ENCODE results near the gene CFAP45. TPM values are rescaled to one million over a fixed set of nuclear protein-coding genes. Genes with fewer than 3 reads are reported as not detected.

CFAP45 gene
- total RNA-seq, 2 experiments from 2014 or later: 1.0 to 1.3 TPM

- POLR2A ChIA-PET: interaction anchor here (0.7 to 6.2 kb wide), 24 partner anchors 9 to 1106 kb away, joined by 3 to 64 read pairs (median 6); partner anchors contain the start of genes AIM2, DCAF8, IFI16 and IGSF8
- peak; percentile 91 for DNase-seq
- Mint-ChIP-seq H3K9me3 (no peaks in the 10 kb centered on the region), H3K27me3 (no peaks in the 10 kb centered on the region), H3K36me3 (ENCODE audit: low read depth) (peaks cover 40% of the 10 kb centered on the region), H3K4me3 (peak within 1 kb of the TSS; percentile 100), H3K4me1 (peaks cover 37% of the 10 kb centered on the region), H3K27ac (peak within 1 kb of the TSS; percentile 98)
- CTCF ChIA-PET: interaction anchor here (1.0 to 6.7 kb wide), 6 partner anchors 8 to 82 kb away, joined by 3 to 52 read pairs (median 8); no protein-coding TSS in a partner anchor
These were observed 25.1 kb upstream of the CFAP45 start, which contains the start of gene TAGLN2 for GRCh38 chr1:159924791-159925718. TSS of gene TAGLN2 (minus strand) at chr1:159925507. CDS start at chr1:159920509, 4,998 bp downstream.

- H3K4me1 Mint-ChIP-seq: peaks cover 45% of the 10 kb centered on the region
- POLR2A ChIA-PET: interaction anchor here (0.9 to 6.2 kb wide), 28 partner anchors 8 to 1105 kb away, joined by 3 to 64 read pairs (median 6); partner anchors contain the start of genes AIM2, CFAP45, DCAF8 and DUSP23
These were observed 24.2 kb upstream of the CFAP45 start for GRCh38 chr1:159924025-159924790.

GRCh38 chr1:159923203-159924024 lies 23.4 kb upstream of the CFAP45 start:
- CTCF ChIA-PET: interaction anchor here (0.6 to 6.7 kb wide), 9 partner anchors 14 to 828 kb away, joined by 3 to 52 read pairs (median 4); partner anchors contain the start of gene DUSP23
- H3K4me1 Mint-ChIP-seq: peaks cover 52% of the 10 kb centered on the region

More at GRCh38 chr1:159924025-159924790, 24.2 kb upstream of the CFAP45 start:
- Mint-ChIP-seq H3K27me3 (no peaks in the 10 kb centered on the region), H3K27ac (peak overlapping the region; percentile 98), H3K4me3 (peak overlapping the region; percentile 100), H3K9me3 (no peaks in the 10 kb centered on the region), H3K36me3 (ENCODE audit: low read depth) (peaks cover 48% of the 10 kb centered on the region)
- CTCF ChIA-PET: interaction anchor here (0.7 to 6.7 kb wide), 10 partner anchors 8 to 828 kb away, joined by 3 to 52 read pairs (median 8); partner anchors contain the start of gene DUSP23
- DNase-seq: peak; percentile 67

GRCh38 chr1:159922511-159923202 lies 22.7 kb upstream of the CFAP45 start:
- H3K4me1 Mint-ChIP-seq: peaks cover 59% of the 10 kb centered on the region
- peak overlapping the region; percentile 100 for H3K4me3 Mint-ChIP-seq
- H3K36me3 Mint-ChIP-seq (ENCODE audit: low read depth): peaks cover 62% of the 10 kb centered on the region
- POLR2A ChIA-PET: interaction anchor here (0.7 to 6.2 kb wide), 21 partner anchors 14 to 913 kb away, joined by 3 to 64 read pairs (median 6); partner anchors contain the start of genes AIM2, CFAP45, DUSP23 and IFI16
- peak overlapping the region; percentile 98 for H3K27ac Mint-ChIP-seq
- DNase-seq: no peak
- CTCF ChIA-PET: interaction anchor here (0.6 to 6.7 kb wide), 10 partner anchors 14 to 753 kb away, joined by 3 to 52 read pairs (median 4); partner anchors contain the start of gene DUSP23
- H3K27me3 Mint-ChIP-seq: no peaks in the 10 kb centered on the region
- no peaks in the 10 kb centered on the region for H3K9me3 Mint-ChIP-seq

More at GRCh38 chr1:159923203-159924024, 23.4 kb upstream of the CFAP45 start:
- Mint-ChIP-seq H3K4me3 (peak overlapping the region; percentile 100), H3K27ac (peak overlapping the region; percentile 98), H3K27me3 (no peaks in the 10 kb centered on the region), H3K36me3 (ENCODE audit: low read depth) (peaks cover 55% of the 10 kb centered on the region), H3K9me3 (no peaks in the 10 kb centered on the region)
- POLR2A ChIA-PET: interaction anchor here (0.7 to 6.2 kb wide), 26 partner anchors 7 to 1104 kb away, joined by 3 to 64 read pairs (median 6); partner anchors contain the start of genes AIM2, CFAP45, DCAF8 and DUSP23
- DNase-seq: peak; percentile 88

GRCh38 chr1:159921700-159922504 lies 21.9 kb upstream of the CFAP45 start:
- no peaks in the 10 kb centered on the region for H3K9me3 Mint-ChIP-seq
- peak; percentile 36 for DNase-seq
- H3K4me1 Mint-ChIP-seq: peaks cover 64% of the 10 kb centered on the region
- peak overlapping the region; percentile 98 for H3K27ac Mint-ChIP-seq
- H3K27me3 Mint-ChIP-seq: no peaks in the 10 kb centered on the region
- ChIA-PET POLR2A (interaction anchor here (0.9 to 6.2 kb wide), 8 partner anchors 15 to 909 kb away, joined by 3 to 64 read pairs (median 7); partner anchors contain the start of gene SLAMF8), CTCF (interaction anchor here (0.6 to 6.7 kb wide), 9 partner anchors 15 to 754 kb away, joined by 3 to 52 read pairs (median 4); partner anchors contain the start of gene DUSP23)
- H3K4me3 Mint-ChIP-seq: peak overlapping the region; percentile 100
- H3K36me3 Mint-ChIP-seq (ENCODE audit: low read depth): peaks cover 68% of the 10 kb centered on the region

- Mint-ChIP-seq H3K4me1 (peaks cover 68% of the 10 kb centered on the region), H3K27me3 (no peaks in the 10 kb centered on the region), H3K4me3 (peak overlapping the region; percentile 100), H3K9me3 (no peaks in the 10 kb centered on the region), H3K36me3 (ENCODE audit: low read depth) (peaks cover 73% of the 10 kb centered on the region), H3K27ac (peak overlapping the region; percentile 98)
- POLR2A ChIA-PET: interaction anchor here (1.1 to 6.2 kb wide), 2 partner anchors 18 to 30 kb away, joined by 3 to 64 read pairs; no protein-coding TSS in a partner anchor
- no peak for DNase-seq
- CTCF ChIA-PET: interaction anchor here (0.6 to 6.7 kb wide), 6 partner anchors 16 to 341 kb away, joined by 3 to 52 read pairs (median 7); partner anchors contain the start of gene DUSP23
These were observed 21.3 kb upstream of the CFAP45 start for GRCh38 chr1:159921251-159921650.

- H3K4me1 Mint-ChIP-seq: peaks cover 62% of the 10 kb centered on the region
- CTCF ChIA-PET: interaction anchor here (1.0 kb wide), 1 partner anchor 140 kb away, joined by 3 read pairs; the partner anchor contains the start of gene DUSP23
- H3K9me3 Mint-ChIP-seq: no peaks in the 10 kb centered on the region
- POLR2A ChIA-PET: interaction anchor here (6.2 kb wide), 1 partner anchor 29 kb away, joined by 64 read pairs; no protein-coding TSS in a partner anchor
- no peak for DNase-seq
- no peaks in the 10 kb centered on the region for H3K27me3 Mint-ChIP-seq
- peak overlapping the region; percentile 98 for H3K27ac Mint-ChIP-seq
- no peak overlapping the region for H3K4me3 Mint-ChIP-seq
- H3K36me3 Mint-ChIP-seq (ENCODE audit: low read depth): peaks cover 79% of the 10 kb centered on the region
These were observed 20.7 kb upstream of the CFAP45 start for GRCh38 chr1:159920651-159921050.

- peaks cover 80% of the 10 kb centered on the region for H3K36me3 Mint-ChIP-seq (ENCODE audit: low read depth)
- ChIA-PET POLR2A (interaction anchor here (6.2 kb wide), 1 partner anchor 29 kb away, joined by 64 read pairs; no protein-coding TSS in a partner anchor), CTCF (no interaction called here)
These were observed 20.2 kb upstream of the CFAP45 start for GRCh38 chr1:159920202-159920601.

GRCh38 chr1:159919236-159919865 lies 19.4 kb upstream of the CFAP45 start:
- Mint-ChIP-seq H3K4me3 (no peak overlapping the region), H3K36me3 (ENCODE audit: low read depth) (peaks cover 85% of the 10 kb centered on the region), H3K9me3 (no peaks in the 10 kb centered on the region), H3K4me1 (peaks cover 63% of the 10 kb centered on the region), H3K27ac (no peak overlapping the region), H3K27me3 (no peaks in the 10 kb centered on the region)
- no peak for DNase-seq
- ChIA-PET CTCF (no interaction called here), POLR2A (no interaction called here)

More at GRCh38 chr1:159920202-159920601, 20.2 kb upstream of the CFAP45 start:
- H3K4me1 Mint-ChIP-seq: peaks cover 59% of the 10 kb centered on the region
- no peak overlapping the region for H3K4me3 Mint-ChIP-seq
- DNase-seq: no peak
- no peaks in the 10 kb centered on the region for H3K27me3 Mint-ChIP-seq
- H3K9me3 Mint-ChIP-seq: no peaks in the 10 kb centered on the region
- H3K27ac Mint-ChIP-seq: peak overlapping the region; percentile 13

Data from activated CD4-positive, alpha-beta memory T cell treated with anti-CD3 and anti-CD28 coated beads, Interleukin-2, amount 10 ng/mL, durations not matched to agents 7 days and 5 days (primary cell).